ENCODE results near the gene PSMC3. TPM values are rescaled to one million over a fixed set of nuclear protein-coding genes. Genes with fewer than 3 reads are reported as not detected.

PSMC3 gene
- polyA plus RNA-seq, 1 donor from 2014 or later, result 101 TPM

DNA sequence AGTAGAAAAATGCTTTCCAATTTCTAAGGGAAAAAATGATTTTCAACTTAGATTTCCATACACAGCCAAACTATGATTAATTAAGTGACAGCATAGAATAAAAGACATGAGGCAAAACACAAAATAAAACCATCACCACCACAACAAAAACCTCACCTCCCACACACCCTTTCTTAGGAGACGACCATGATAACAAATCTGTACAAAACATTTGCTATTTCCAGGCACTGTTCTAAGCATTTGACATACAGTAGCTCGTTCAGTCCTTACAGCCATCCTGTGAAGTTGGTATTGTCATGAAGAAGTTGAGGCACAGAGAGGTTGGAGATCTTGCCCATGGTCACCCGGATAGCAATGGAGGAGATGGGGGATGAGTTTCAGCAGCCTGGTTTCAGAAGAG is 56.6 kb downstream of the PSMC3 start:
- H3K27ac Mint-ChIP-seq, result peak overlapping the region in 1 of 3 donors; percentile 42
- no peaks in the 10 kb centered on the region for H3K27me3 Mint-ChIP-seq
- H3K9me3 Mint-ChIP-seq, result no peaks in the 10 kb centered on the region
- peak overlapping the region in 1 of 4 donors; percentile 52 for H3K4me3 Mint-ChIP-seq
- H3K36me3 Mint-ChIP-seq, result peaks cover 2% of the 10 kb centered on the region
- H3K4me1 Mint-ChIP-seq, result peaks cover 14 to 28% (median 27%) of the 10 kb centered on the region in 3 donors

Other genes starting within 250 kb of the PSMC3 start
- 98.6 TPM for gene ARFGAP2, start 249.6 kb downstream of the PSMC3 start, polyA plus RNA-seq
- not detected for gene PACSIN3, start 240.0 kb downstream of the PSMC3 start, polyA plus RNA-seq
- 30.6 TPM for gene DDB2, start 211.5 kb downstream of the PSMC3 start, polyA plus RNA-seq
- gene ACP2, start 177.6 kb downstream of the PSMC3 start, polyA plus RNA-seq, result 4.2 TPM
- 9.4 TPM for gene NR1H3, start 168.4 kb downstream of the PSMC3 start, polyA plus RNA-seq
- 17.5 TPM for gene MADD, start 156.3 kb downstream of the PSMC3 start, polyA plus RNA-seq
- gene MYBPC3, start 73.7 kb downstream of the PSMC3 start, polyA plus RNA-seq, result not detected
- 67.7 TPM for gene SPI1, start 47.9 kb downstream of the PSMC3 start, polyA plus RNA-seq
- gene SLC39A13, start 17.8 kb downstream of the PSMC3 start, polyA plus RNA-seq, result 15.5 TPM
- 0.15 TPM for gene RAPSN, start 22.7 kb upstream of the PSMC3 start, polyA plus RNA-seq
- 78.6 TPM for gene CELF1, start 126.7 kb upstream of the PSMC3 start, polyA plus RNA-seq
- gene PTPMT1, start 139.2 kb upstream of the PSMC3 start, polyA plus RNA-seq, result 49.5 TPM
- gene KBTBD4, start 152.5 kb upstream of the PSMC3 start, polyA plus RNA-seq, result 41.6 TPM
- gene NDUFS3, start 152.6 kb upstream of the PSMC3 start, polyA plus RNA-seq, result 105 TPM
- not detected for gene FAM180B, start 160.2 kb upstream of the PSMC3 start, polyA plus RNA-seq
- not detected for gene C1QTNF4, start 168.0 kb upstream of the PSMC3 start, polyA plus RNA-seq
- gene MTCH2, start 216.1 kb upstream of the PSMC3 start, polyA plus RNA-seq, result 58.9 TPM

Measured in IgD-negative memory B cell (primary cell).